GM12878 (cell line): ENCODE data around the gene GPR107. TPM values are rescaled to one million over a fixed set of nuclear protein-coding genes. Genes with fewer than 3 reads are reported as not detected.

Source experiments
- ATAC-seq: fragments of 200-7000 bp; cut with Tn5 transposase; 3 replicates; pipeline ENCODE4 v1.9.1; 2020; ENCODE audit warnings: mild to moderate bottlenecking, moderate library complexity
- BruUV-seq: library from RNA; stranded (reverse); fragments of 400-500 nt; replicated peaks from 2 replicates; lab custom pipeline; 2021; lab: Mats Ljungman, UMichigan
- CTCF ChIA-PET: fragments of 300-600 bp; sonication (Branson Sonifier 250); formaldehyde crosslinking; extraction: SDS; loops from one replicate; lab custom pipeline; 2021; ENCODE audit warnings: inconsistent platforms; lab: Yijun Ruan, JAX
- POLR2A ChIA-PET: fragments of 350-600 bp; formaldehyde crosslinking; extraction: SDS; loops from one replicate; lab custom pipeline; 2021; ENCODE audit warnings: inconsistent platforms; lab: Charles Lee
- RAD21 ChIA-PET: fragments of 300-600 bp; sonication (Branson Sonifier 250); formaldehyde crosslinking; loops from one replicate; lab custom pipeline; 2023; ENCODE audit warnings: antibody characterized with exemption; ENCODE audit not compliant: unreplicated experiment; lab: Charles Lee
- SMC1A ChIA-PET: fragments of 300-600 bp; sonication (Branson Sonifier 250); formaldehyde crosslinking; loops from one replicate; lab custom pipeline; 2023; ENCODE audit not compliant: unreplicated experiment, uncharacterized antibody; lab: Charles Lee
- DNase-seq: peaks from one replicate; pipeline ENCODE4 v3.0.0-alpha.2; 2011; ENCODE audit warnings: low read depth, low spot score
- FAIRE-seq: peaks from 3 replicates; lab custom pipeline; 2011; peaks lifted over from hg19 to GRCh38; lab: Jason Lieb, UNC
- H2AFZ ChIP-seq: 2 replicates; pipeline ENCODE4 v1.6.0; 2011; ENCODE audit warnings: low read depth, low read length, control low read depth; ENCODE audit not compliant: control insufficient read depth
- H3K27ac ChIP-seq: 2 replicates; pipeline ENCODE4 v1.5.1; 2011; ENCODE audit warnings: control low read depth; ENCODE audit not compliant: control insufficient read depth, insufficient read depth
- H3K27me3 ChIP-seq, 2 experiments: replicated peaks in 1 of 2; 2 replicates each; pipeline versions ENCODE4 v1.6.0 to v1.6.1; 2011; ENCODE audit warnings: low read length in 1 of 2; ENCODE audit not compliant: control insufficient read depth in 2 of 2, insufficient read depth in 2 of 2
- H3K36me3 ChIP-seq, 2 experiments: 2 replicates each; pipeline ENCODE4 v1.5.1; 2011; ENCODE audit warnings: low read length in 1 of 2; ENCODE audit not compliant: control insufficient read depth in 2 of 2, insufficient read depth in 2 of 2
- H3K4me1 ChIP-seq: 2 replicates; pipeline ENCODE4 v1.6.1; 2011; ENCODE audit warnings: mild to moderate bottlenecking, low read length, moderate library complexity, mixed read lengths; ENCODE audit not compliant: control insufficient read depth, insufficient read depth
- H3K4me2 ChIP-seq: 2 replicates; pipeline ENCODE4 v1.6.0; 2011; ENCODE audit warnings: control low read depth; ENCODE audit not compliant: control insufficient read depth, insufficient read depth
- H3K4me3 ChIP-seq: fragments of 200-600 bp; sonication (generic); 2 replicates; pipeline ENCODE4 v1.5.1; 2016
- H3K79me2 ChIP-seq: 2 replicates; pipeline ENCODE4 v1.6.0; 2011; ENCODE audit warnings: low read length; ENCODE audit not compliant: control insufficient read depth, insufficient read depth
- H3K9ac ChIP-seq: 2 replicates; pipeline ENCODE4 v1.8.0; 2011; ENCODE audit warnings: low read length, control low read depth, mixed read lengths; ENCODE audit not compliant: control insufficient read depth, insufficient read depth
- H3K9me3 ChIP-seq: replicated peaks from 3 replicates; pipeline ENCODE4 v1.5.1; 2011; ENCODE audit warnings: mild to moderate bottlenecking, low read length; ENCODE audit not compliant: control insufficient read depth, insufficient read depth
- H4K20me1 ChIP-seq: 2 replicates; pipeline ENCODE4 v1.6.0; 2011; ENCODE audit not compliant: control insufficient read depth, insufficient read depth
- BACH1 ChIP-seq: fragments of 450-650 bp; IDR thresholded peaks from 2 replicates; pipeline ENCODE4 v1.6.1; 2017; ENCODE audit warnings: mild to moderate bottlenecking, borderline replicate concordance
- FOXM1 ChIP-seq: IDR thresholded peaks from 2 replicates; pipeline ENCODE4 v1.6.1; 2012; ENCODE audit warnings: low read depth, mild to moderate bottlenecking, inconsistent platforms, low read length, moderate library complexity
- MEF2A ChIP-seq: IDR thresholded peaks from 2 replicates; pipeline ENCODE4 v1.6.1; 2011; ENCODE audit warnings: low read depth, mild to moderate bottlenecking, low read length, moderate library complexity; ENCODE audit not compliant: insufficient read depth
- MEF2B ChIP-seq: fragments of 450-650 bp; IDR thresholded peaks from 2 replicates; pipeline ENCODE4 v1.6.1; 2018; ENCODE audit warnings: mild to moderate bottlenecking, moderate library complexity; ENCODE audit not compliant: partially characterized antibody, poor library complexity, severe bottlenecking
- MTA2 ChIP-seq: fragments of 450-650 bp; IDR thresholded peaks from 2 replicates; pipeline ENCODE4 v1.6.1; 2016; ENCODE audit warnings: low read depth, mild to moderate bottlenecking, moderate library complexity
- PBX3 ChIP-seq: IDR thresholded peaks from 2 replicates; pipeline ENCODE4 v1.6.1; 2011; ENCODE audit warnings: mild to moderate bottlenecking, low read depth, low read length, moderate library complexity; ENCODE audit not compliant: insufficient replicate concordance
- SMAD1 ChIP-seq: fragments of 450-650 bp; IDR thresholded peaks from 2 replicates; pipeline ENCODE4 v1.6.1; 2018; ENCODE audit warnings: mild to moderate bottlenecking, low read depth; ENCODE audit not compliant: partially characterized antibody
- SPI1 ChIP-seq: IDR thresholded peaks from 2 replicates; pipeline ENCODE4 v1.6.1; 2011; ENCODE audit warnings: low read depth, mild to moderate bottlenecking, low read length, moderate library complexity, borderline replicate concordance; ENCODE audit not compliant: insufficient read depth
- STAT1 ChIP-seq: fragments of 450-650 bp; conservative IDR thresholded peaks from 2 replicates; pipeline ENCODE4 v1.6.1; 2014; ENCODE audit warnings: antibody characterized with exemption, mild to moderate bottlenecking
- TCF12 ChIP-seq: IDR thresholded peaks from 2 replicates; pipeline ENCODE4 v1.6.1; 2011; ENCODE audit warnings: low read depth, mild to moderate bottlenecking, low read length
- TCF7 ChIP-seq: IDR thresholded peaks from 2 replicates; pipeline ENCODE4 v1.6.1; 2014; ENCODE audit warnings: antibody characterized with exemption, borderline replicate concordance
- WRNIP1 ChIP-seq: IDR thresholded peaks from 2 replicates; pipeline ENCODE4 v1.6.1; 2011; ENCODE audit warnings: low read depth, low read length, improper control_type of control experiment, borderline replicate concordance
- YBX1 ChIP-seq: fragments of 450-650 bp; IDR thresholded peaks from 2 replicates; pipeline ENCODE4 v1.6.1; 2016; ENCODE audit warnings: antibody characterized with exemption
- ZNF207 ChIP-seq: fragments of 450-650 bp; IDR thresholded peaks from 2 replicates; pipeline ENCODE4 v1.6.1; 2014; ENCODE audit warnings: antibody characterized with exemption, mild to moderate bottlenecking, borderline replicate concordance
- ZNF687 ChIP-seq: fragments of 450-650 bp; IDR thresholded peaks from 2 replicates; pipeline ENCODE4 v1.6.1; 2017; ENCODE audit warnings: mild to moderate bottlenecking, moderate library complexity
- ZSCAN29 ChIP-seq: fragments of 450-650 bp; IDR thresholded peaks from 2 replicates; pipeline ENCODE4 v1.6.1; 2017; ENCODE audit warnings: mild to moderate bottlenecking, moderate library complexity
- WGBS: methylation state at CpG from one replicate; pipeline ENCODE4 v1.1.6; 2016; ENCODE audit warnings: low lambda C conversion rate; ENCODE audit not compliant: insufficient replicate concordance, insufficient coverage; ENCODE audit errors: missing lambda C conversion rate; 5-methylcytosine and 5-hydroxymethylcytosine counted together
- in situ Hi-C: fragments of 300-500 bp; cut with MboI; formaldehyde crosslinking; loops from 9 replicates; pipeline ENCODE4 v1.14.3; 2018; ENCODE audit warnings: mixed read lengths
- intact Hi-C: fragments of 100-400 bp; cut with micrococcal nuclease; formaldehyde crosslinking; loops from one replicate; pipeline ENCODE4 v1.14.2; 2022; ENCODE audit not compliant: unreplicated experiment
- polyA plus RNA-seq, 11 experiments: library from polyadenylated mRNA; depleted of rRNA in 4 of 11; unstranded in 6 of 11; stranded (reverse) in 5 of 11; fragments of >200 nt; fragmentation: Nextera tagmentation in 4 of 11; fragmentation: Illumina TruSeq in 1 of 11; extraction: Ambion mirVana in 4 of 11; extraction: Trizol in 1 of 11; gene quantifications; 1 replicate in 1 of 11; 2 replicates in 10 of 11; pipeline versions ENCODE4 v1.2.1 to v1.2.3, GENCODE V29; 2011 to 2016; ENCODE audit warnings: inconsistent platforms in 2 of 11, missing spikeins in 2 of 11, low read depth in 1 of 11
- total RNA-seq, 4 experiments: library from RNA; depleted of rRNA in 3 of 4; stranded (reverse); fragments of >200 nt in 3 of 4; fragmentation: Illumina TruSeq in 1 of 4; extraction: Trizol in 1 of 4; gene quantifications; 2 replicates each; pipeline versions ENCODE4 v1.2.1 to v1.2.3, GENCODE V29; 2013 to 2021

The GPR107 gene
- total and polyA plus RNA-seq, 10 of the 15 experiments (the other 5 are each of a cell fraction or from before 2014, with no cell fraction given) = 2.7 to 21.4 (median 10.6) TPM

- FAIRE-seq = no peak
- peaks cover 2% of the 10 kb centered on the region; the same call in 1 of the 2 replicates for H4K20me1 ChIP-seq
- peaks cover 2 to 16% of the 10 kb centered on the region in 2 experiments for H3K36me3 ChIP-seq
- H3K27me3 ChIP-seq = no peaks in the 10 kb centered on the region
- peak overlapping the region; percentile 42; the same call in 1 of the 2 replicates for H3K4me3 ChIP-seq
- H3K79me2 ChIP-seq = peaks cover 98% of the 10 kb centered on the region
- under 1% methylated on average over 5 of the region's 5 CpGs for WGBS
- ChIA-PET CTCF (interaction anchor here (0.7 to 2.5 kb wide), 7 partner anchors 12 to 29 kb away, joined by 3 to 8 read pairs (median 5); no protein-coding TSS in a partner anchor), RAD21 (interaction anchor here (0.7 to 8.7 kb wide), 16 partner anchors 8 to 125 kb away, joined by 3 to 172 read pairs (median 6); partner anchors contain the start of gene GPR107), POLR2A (interaction anchor here (0.6 to 10.9 kb wide), 14 partner anchors 11 to 124 kb away, joined by 3 to 247 read pairs (median 4); no protein-coding TSS in a partner anchor), SMC1A (interaction anchor here (0.7 to 8.2 kb wide), 15 partner anchors 10 to 239 kb away, joined by 3 to 213 read pairs (median 5); no protein-coding TSS in a partner anchor)
- H3K27ac ChIP-seq = peak overlapping the region; percentile 99
- BruUV-seq = TSS peak; percentile 64
- DNase-seq = no peak
- peaks cover 77% of the 10 kb centered on the region for H3K4me1 ChIP-seq
- peak; percentile 59 for ATAC-seq
- H3K9ac ChIP-seq = peak overlapping the region; percentile 72
- peak overlapping the region; percentile 93 for H3K4me2 ChIP-seq
- intact Hi-C loops (no loop called here), in situ Hi-C loops (no loop called here)
- H3K9me3 ChIP-seq = peaks cover 2% of the 10 kb centered on the region; the same call in 1 of the 3 replicates
- no peak overlapping the region for H2AFZ ChIP-seq
- TF ChIP-seq TCF12 = peak; percentile 85
- no peak for TF ChIP-seq BACH1
- no peak for TF ChIP-seq MEF2A
- peak; percentile 87 for TF ChIP-seq ZNF687
- no peak for TF ChIP-seq STAT1
- peak; percentile 42; the same call in 1 of the 2 replicates for TF ChIP-seq ZNF207
- TF ChIP-seq YBX1 = no peak
- peak; percentile 62 for TF ChIP-seq MTA2
- TF ChIP-seq FOXM1 = peak; percentile 86; the same call in 1 of the 2 replicates
- TF ChIP-seq SPI1 = no peak
- no peak for TF ChIP-seq SMAD1
- 0 out of 2 replicates have a peak, but pooled peaks have one; percentile 74 for TF ChIP-seq WRNIP1
- TF ChIP-seq TCF7 = 0 out of 2 replicates have a peak, but pooled peaks have one; percentile 15
- TF ChIP-seq MEF2B = peak; percentile 27
- TF ChIP-seq ZSCAN29 = no peak
- peak; percentile 69 for TF ChIP-seq PBX3
These were observed 43.3 kb upstream of the GPR107 start for GRCh38 chr9:130010151-130010988.
